LNCAP (cell line): Measurements from ENCODE around the gene IMPA2.

ENCODE experiments used
- TF ChIP-seq, protein P1 (sequence below): fragments of 450-650 bp; IDR thresholded peaks from 2 replicates; pipeline ENCODE4 v1.5.1; 2017; ENCODE audit warnings: mild to moderate bottlenecking

Gene IMPA2

DNA sequence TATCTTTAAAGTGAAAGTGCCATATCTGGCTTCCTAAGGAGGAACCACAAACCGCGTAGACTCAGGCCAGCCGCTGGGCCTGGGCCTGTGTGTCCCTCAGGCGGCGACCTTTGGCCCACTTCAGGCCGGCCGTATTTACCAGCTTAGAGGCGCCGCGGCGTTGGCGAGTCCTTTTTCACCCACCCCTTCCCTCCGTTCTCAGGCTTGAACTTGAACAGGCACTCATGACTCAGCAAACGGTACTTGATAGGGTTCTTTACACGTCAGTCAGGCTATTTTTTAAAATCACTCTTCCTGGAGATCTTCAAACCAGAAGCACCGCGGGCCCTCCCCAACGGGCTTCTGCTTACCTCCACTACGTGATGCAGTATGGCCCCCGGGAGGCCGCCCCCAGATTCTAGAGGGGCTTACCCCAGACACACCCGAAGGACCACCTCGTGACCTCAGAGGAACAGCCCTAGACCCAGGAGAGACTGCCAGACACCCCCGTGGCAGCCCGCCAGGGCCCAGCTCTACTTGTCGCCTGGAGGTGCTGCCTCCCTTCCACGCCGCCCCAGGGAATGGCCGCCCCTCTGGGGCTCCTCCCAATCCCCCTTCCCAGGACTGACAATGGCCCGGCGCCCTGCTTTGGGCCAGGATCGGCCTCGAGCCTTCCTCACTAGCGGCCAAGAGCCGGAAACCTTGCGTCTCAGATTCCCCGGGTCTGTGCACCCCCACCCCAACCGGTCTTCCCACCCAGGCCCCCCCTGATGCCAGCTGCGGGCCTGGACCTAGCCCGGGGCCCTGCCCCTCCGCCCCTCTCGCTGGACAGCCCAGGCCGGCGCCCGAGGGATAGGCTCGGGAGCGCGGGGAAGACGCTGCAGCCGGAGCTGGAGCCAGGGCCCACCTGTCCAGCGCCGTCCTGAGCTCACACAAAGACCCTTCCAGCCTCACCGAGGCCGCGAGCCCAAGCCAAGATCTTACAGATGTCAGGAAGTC is 33.8 kb upstream of the IMPA2 start:
- TF ChIP-seq, protein P1, sequence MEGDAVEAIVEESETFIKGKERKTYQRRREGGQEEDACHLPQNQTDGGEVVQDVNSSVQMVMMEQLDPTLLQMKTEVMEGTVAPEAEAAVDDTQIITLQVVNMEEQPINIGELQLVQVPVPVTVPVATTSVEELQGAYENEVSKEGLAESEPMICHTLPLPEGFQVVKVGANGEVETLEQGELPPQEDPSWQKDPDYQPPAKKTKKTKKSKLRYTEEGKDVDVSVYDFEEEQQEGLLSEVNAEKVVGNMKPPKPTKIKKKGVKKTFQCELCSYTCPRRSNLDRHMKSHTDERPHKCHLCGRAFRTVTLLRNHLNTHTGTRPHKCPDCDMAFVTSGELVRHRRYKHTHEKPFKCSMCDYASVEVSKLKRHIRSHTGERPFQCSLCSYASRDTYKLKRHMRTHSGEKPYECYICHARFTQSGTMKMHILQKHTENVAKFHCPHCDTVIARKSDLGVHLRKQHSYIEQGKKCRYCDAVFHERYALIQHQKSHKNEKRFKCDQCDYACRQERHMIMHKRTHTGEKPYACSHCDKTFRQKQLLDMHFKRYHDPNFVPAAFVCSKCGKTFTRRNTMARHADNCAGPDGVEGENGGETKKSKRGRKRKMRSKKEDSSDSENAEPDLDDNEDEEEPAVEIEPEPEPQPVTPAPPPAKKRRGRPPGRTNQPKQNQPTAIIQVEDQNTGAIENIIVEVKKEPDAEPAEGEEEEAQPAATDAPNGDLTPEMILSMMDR: no peak

DNA sequence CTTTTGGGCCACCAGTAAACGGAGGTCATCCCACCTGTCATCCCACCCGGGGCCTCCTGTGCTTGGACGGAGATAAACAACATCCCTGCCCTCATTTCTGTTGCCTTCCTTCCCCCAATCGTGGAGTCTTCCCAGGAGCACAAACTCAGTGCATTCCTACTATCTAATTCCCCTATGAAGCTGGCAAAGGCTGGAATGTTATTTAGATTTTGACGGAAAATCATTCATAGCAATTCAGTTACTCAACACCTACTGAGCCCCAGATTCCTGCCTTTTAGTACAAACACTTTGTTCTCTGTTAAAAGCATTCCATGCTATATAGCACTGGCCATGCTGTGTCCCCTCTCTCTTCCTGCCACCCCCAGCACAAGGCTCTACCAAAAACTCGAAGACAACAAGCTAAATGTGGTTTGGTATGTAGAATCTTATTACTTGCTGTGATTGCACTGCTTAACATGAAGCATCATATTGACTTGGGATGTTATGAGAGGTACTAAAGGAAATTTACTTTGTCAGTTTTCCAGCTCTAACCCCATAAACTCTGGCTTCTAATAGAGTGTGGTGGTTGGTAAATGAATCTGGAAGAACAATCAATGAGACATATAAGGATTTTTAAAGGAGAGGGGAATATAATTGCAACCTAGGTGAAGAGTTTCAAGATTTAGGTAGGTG is 32.3 kb upstream of the IMPA2 start:
- TF ChIP-seq, protein P1: no peak

DNA sequence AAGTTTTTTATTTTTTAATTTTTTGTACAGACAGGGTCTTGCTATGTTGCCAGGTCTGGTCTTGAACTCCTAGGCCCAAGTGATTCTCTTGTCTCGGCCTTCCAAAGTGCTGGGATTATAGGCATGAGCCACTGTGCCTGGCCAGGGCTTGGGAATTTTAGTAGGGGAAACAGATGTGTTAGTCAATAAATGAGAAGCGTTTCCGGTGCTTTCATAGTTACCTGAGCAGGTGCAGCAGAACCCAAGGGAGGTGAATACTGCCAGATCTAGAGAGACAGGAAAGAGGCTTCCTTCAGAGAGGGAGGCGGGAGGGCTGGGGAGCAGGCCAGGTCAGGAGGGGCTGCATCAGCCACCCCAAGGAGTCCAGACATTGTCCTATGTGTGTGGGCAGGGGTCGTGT is 30.5 kb upstream of the IMPA2 start:
- TF ChIP-seq, protein P1: no peak

DNA sequence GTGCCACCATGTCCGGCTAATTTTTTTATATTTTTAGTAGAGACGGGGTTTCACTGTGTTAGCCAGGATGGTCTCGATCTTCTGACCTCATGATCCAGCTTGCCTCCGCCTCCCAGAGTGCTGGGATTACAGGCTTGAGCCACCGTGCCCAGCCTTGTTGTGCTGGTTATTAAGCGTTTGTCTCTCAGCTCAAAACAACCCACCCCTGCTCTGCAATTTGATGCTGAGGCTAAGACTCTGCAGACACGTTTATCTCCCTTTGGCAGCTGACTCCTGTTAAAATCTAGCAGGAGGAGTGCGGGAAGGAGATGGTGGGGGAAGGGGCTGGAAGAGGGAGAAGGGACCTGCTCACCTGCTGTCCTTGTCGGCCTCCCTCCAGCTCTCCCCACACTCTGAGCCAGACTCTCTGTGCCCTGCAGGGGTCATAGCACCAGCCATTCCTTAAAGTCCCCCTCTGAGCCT is 29.9 kb upstream of the IMPA2 start:
- TF ChIP-seq, protein P1: no peak

DNA sequence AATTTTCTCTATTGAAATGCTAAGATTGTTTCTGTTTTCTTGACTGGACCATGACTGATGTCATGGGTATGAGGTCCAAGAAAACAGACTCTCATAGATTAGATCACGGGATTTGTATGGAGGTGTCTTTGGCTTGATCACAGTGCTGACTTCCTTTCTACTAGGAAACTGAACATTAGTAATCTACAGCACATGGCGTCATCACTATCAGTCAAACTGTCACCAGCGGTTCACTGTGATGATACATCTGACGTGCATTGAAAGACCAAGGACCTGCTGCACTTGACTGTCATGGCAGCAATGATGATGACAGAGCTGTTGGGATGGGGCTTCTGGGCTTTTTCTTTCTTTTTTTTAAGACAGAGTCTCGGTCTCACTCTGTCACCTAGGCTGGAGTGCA is 28.2 kb upstream of the IMPA2 start:
- TF ChIP-seq, protein P1: no peak

DNA sequence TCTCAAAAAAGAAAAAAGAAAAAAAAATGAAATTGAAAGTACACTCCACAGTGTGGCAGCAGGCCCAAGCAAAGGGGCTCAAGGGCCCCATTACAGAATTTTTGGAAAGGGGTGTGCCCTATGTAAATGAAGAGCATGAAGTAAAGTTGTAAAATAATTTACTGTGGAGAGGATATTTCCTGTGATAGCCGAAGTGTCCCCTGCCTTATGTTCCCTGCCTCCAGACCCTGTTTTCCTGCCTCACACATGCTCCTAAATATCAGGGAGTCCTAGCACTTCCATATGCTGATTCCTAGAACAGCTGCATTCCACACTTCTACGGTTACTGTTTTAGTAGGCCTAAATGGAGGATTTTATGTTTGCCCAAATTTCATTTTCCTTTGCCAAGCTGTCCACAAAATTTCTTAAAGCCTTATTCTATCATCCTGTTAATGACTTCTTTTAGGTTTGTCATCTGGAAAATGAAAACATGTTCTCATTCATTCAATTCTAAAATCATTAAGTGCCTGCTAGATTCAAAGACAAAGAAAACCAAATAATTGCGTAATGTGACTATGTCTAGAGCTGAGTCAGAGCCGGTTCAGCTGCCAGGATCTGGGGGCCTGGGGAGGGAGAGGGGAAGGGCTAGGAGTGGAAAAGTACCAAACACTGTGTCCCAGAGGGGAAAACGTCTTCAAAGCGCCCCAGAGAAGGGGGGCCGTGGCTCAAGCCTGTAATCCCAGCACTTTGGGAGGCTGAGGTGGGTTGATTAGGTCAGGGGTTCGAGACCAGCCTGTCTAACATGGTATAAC is 25.9 kb upstream of the IMPA2 start:
- TF ChIP-seq, protein P1: no peak
